Activated T-helper 2 cell treated with anti-CD3 and anti-CD28 coated beads, Interferon-gamma antibody, Interleukin-2, Interleukin-4, amounts not matched to agents 10 μg/mL and 5 μg/mL and 100 μg/mL, durations not matched to agents 14 hours and 24 hours and 36 hours (primary cell): ENCODE measurements around the gene FBXO34. TPM values are rescaled to one million over a fixed set of nuclear protein-coding genes. Genes with fewer than 3 reads are reported as not detected.

Experiments
- DNase-seq: peaks from one replicate; pipeline ENCODE4 v3.0.0; 2021; ENCODE audit warnings: low spot score
- H3K27ac Mint-ChIP-seq: one replicate; pipeline ENCODE4 v1.8.0; 2021; ENCODE audit warnings: mixed read lengths
- H3K27me3 Mint-ChIP-seq: one replicate; pipeline ENCODE4 v1.8.0; 2021; ENCODE audit warnings: low read depth, mixed read lengths
- H3K36me3 Mint-ChIP-seq: one replicate; pipeline ENCODE4 v1.8.0; 2021; ENCODE audit warnings: low read depth, mixed read lengths
- H3K4me1 Mint-ChIP-seq: one replicate; pipeline ENCODE4 v1.8.0; 2021; ENCODE audit warnings: low read depth, mixed read lengths
- H3K4me3 Mint-ChIP-seq: one replicate; pipeline ENCODE4 v1.8.0; 2021; ENCODE audit warnings: low read depth, mild to moderate bottlenecking, moderate library complexity, mixed read lengths
- H3K9me3 Mint-ChIP-seq: one replicate; pipeline ENCODE4 v1.8.0; 2021; ENCODE audit warnings: mixed read lengths
- intact Hi-C: fragments of 100-400 bp; cut with micrococcal nuclease; formaldehyde crosslinking; loops from one replicate; pipeline ENCODE4 v1.15.1; 2023
- total RNA-seq: library from RNA; stranded (reverse); gene quantifications from 2 replicates; pipeline ENCODE4 v1.2.3, GENCODE V29; 2022

Gene FBXO34
- total RNA-seq, 1 donor from 2014 or later, result 19.7 TPM

- DNase-seq, result no peak
- Mint-ChIP-seq H3K36me3 (peaks cover 23% of the 10 kb centered on the region), H3K9me3 (no peaks in the 10 kb centered on the region), H3K4me3 (no peak overlapping the region), H3K27ac (no peak overlapping the region), H3K27me3 (no peaks in the 10 kb centered on the region), H3K4me1 (peaks cover 16% of the 10 kb centered on the region)
- intact Hi-C loops, result no loop called here
These were observed 52.7 kb downstream of the FBXO34 start for GRCh38 chr14:55323910-55324309.

GRCh38 chr14:55324812-55325211, 53.6 kb downstream of the FBXO34 start:
- Mint-ChIP-seq H3K9me3 (no peaks in the 10 kb centered on the region), H3K4me3 (no peak overlapping the region), H3K27me3 (no peaks in the 10 kb centered on the region), H3K36me3 (peaks cover 22% of the 10 kb centered on the region), H3K27ac (no peak overlapping the region), H3K4me1 (peaks cover 19% of the 10 kb centered on the region)
- intact Hi-C loops, result no loop called here
- no peak for DNase-seq

- Mint-ChIP-seq H3K36me3 (peaks cover 18% of the 10 kb centered on the region), H3K27me3 (no peaks in the 10 kb centered on the region), H3K9me3 (no peaks in the 10 kb centered on the region), H3K27ac (no peak overlapping the region), H3K4me1 (peaks cover 36% of the 10 kb centered on the region), H3K4me3 (no peak overlapping the region)
- intact Hi-C loops, result no loop called here
- DNase-seq, result no peak
These were observed 56.0 kb downstream of the FBXO34 start for GRCh38 chr14:55327179-55327578.

DNA sequence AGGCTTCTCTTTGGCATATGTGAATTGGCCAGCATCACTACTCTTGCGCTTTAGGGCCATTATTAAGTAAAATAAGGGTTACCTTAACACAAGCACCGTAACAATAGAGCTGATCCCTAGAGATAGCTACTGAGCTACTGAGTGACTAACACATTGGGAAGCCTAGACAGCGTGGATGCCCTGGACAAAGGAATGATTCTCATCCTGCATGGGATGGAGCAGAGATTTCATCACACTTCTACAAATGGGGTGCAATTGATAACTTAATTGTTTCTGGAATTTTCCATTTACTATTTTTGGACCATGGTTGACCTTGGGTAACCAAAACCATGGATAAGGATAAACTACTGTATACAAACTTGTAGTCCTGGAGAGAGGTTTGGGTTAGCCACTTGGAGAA, 57.1 kb downstream of the FBXO34 start:
- Mint-ChIP-seq H3K9me3 (no peaks in the 10 kb centered on the region), H3K27me3 (no peaks in the 10 kb centered on the region), H3K4me3 (no peak overlapping the region), H3K4me1 (peaks cover 47% of the 10 kb centered on the region), H3K27ac (no peak overlapping the region), H3K36me3 (peaks cover 18% of the 10 kb centered on the region)
- intact Hi-C loops, result no loop called here
- no peak for DNase-seq

GRCh38 chr14:55329999-55330710, 58.9 kb downstream of the FBXO34 start:
- DNase-seq, result no peak
- Mint-ChIP-seq H3K4me3 (peak overlapping the region; percentile 69), H3K36me3 (peaks cover 16% of the 10 kb centered on the region), H3K27me3 (no peaks in the 10 kb centered on the region), H3K4me1 (peaks cover 64% of the 10 kb centered on the region), H3K9me3 (no peaks in the 10 kb centered on the region), H3K27ac (peak overlapping the region; percentile 91)
- intact Hi-C loops, result loop anchor here (1.0 to 10.0 kb wide), 6 partner anchors 9 to 595 kb away; partner anchors contain the start of gene FBXO34

- peaks cover 67% of the 10 kb centered on the region for H3K4me1 Mint-ChIP-seq
These were observed 61.7 kb downstream of the FBXO34 start for GRCh38 chr14:55332654-55333570.

DNA sequence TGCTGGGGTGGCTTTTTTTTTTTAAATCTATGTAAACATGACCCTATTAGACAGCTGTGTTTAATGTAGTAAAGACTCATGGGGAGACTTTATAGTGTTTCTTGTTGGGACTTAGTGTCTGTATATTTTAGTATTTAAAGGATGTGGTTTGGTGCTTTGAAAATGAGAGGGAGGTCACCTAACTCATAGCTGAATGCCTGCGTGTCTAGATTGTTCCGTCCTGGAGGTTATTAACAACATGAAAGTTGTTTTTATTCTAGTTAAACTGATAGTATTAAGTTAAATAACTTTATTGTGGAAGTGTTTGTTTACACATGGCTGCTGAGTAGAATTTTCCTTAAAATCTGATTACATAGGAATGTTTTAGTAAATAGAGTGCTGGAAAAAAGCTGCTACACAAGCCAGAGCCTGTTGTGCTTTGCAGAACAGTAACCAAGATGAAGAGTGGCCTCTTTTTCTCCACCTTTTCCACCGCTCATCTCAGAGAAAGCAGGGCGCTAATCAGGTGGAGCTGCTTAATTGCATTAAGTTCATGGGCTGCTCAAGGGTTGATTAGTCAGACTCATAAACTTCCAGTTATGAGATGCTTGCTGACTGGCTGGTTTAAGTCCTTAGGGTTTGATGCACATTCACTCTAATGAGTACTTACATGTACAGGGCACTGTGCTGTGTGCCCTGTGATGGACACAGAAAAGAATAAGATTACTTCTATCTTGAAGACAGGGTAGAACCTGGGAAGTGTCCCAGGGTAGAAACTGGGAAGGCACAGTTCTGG, 62.7 kb downstream of the FBXO34 start:
- Mint-ChIP-seq H3K4me3 (peak overlapping the region; percentile 60), H3K27ac (peak overlapping the region; percentile 87), H3K36me3 (peaks cover 10% of the 10 kb centered on the region), H3K9me3 (no peaks in the 10 kb centered on the region), H3K4me1 (peaks cover 71% of the 10 kb centered on the region), H3K27me3 (no peaks in the 10 kb centered on the region)
- no peak for DNase-seq
- intact Hi-C loops, result loop anchor here (5.0 to 10.0 kb wide), 2 partner anchors 237 to 599 kb away; no protein-coding TSS in a partner anchor

More at GRCh38 chr14:55332654-55333570, 61.7 kb downstream of the FBXO34 start:
- H3K27me3 Mint-ChIP-seq, result no peaks in the 10 kb centered on the region
- peak overlapping the region; percentile 73 for H3K4me3 Mint-ChIP-seq
- peak; percentile 35 for DNase-seq
- H3K9me3 Mint-ChIP-seq, result no peaks in the 10 kb centered on the region
- intact Hi-C loops, result loop anchor here (5.0 to 10.0 kb wide), 2 partner anchors 236 to 598 kb away; no protein-coding TSS in a partner anchor
- peak overlapping the region; percentile 83 for H3K27ac Mint-ChIP-seq
- peaks cover 10% of the 10 kb centered on the region for H3K36me3 Mint-ChIP-seq

- Mint-ChIP-seq H3K27ac (peak overlapping the region; percentile 71), H3K27me3 (no peaks in the 10 kb centered on the region), H3K36me3 (peaks cover 10% of the 10 kb centered on the region), H3K4me1 (peaks cover 75% of the 10 kb centered on the region), H3K4me3 (peak overlapping the region; percentile 11), H3K9me3 (no peaks in the 10 kb centered on the region)
- DNase-seq, result no peak
- intact Hi-C loops, result loop anchor here (2.0 to 10.0 kb wide), 3 partner anchors 19 to 601 kb away; no protein-coding TSS in a partner anchor
These were observed 64.9 kb downstream of the FBXO34 start for GRCh38 chr14:55336162-55336561.

GRCh38 chr14:55336691-55337090, 65.5 kb downstream of the FBXO34 start:
- peaks cover 10% of the 10 kb centered on the region for H3K36me3 Mint-ChIP-seq
- no peak for DNase-seq
- no peaks in the 10 kb centered on the region for H3K9me3 Mint-ChIP-seq
- no peak overlapping the region for H3K4me3 Mint-ChIP-seq
- peak overlapping the region; percentile 71 for H3K27ac Mint-ChIP-seq
- peaks cover 79% of the 10 kb centered on the region for H3K4me1 Mint-ChIP-seq
- intact Hi-C loops, result loop anchor here (1.0 to 10.0 kb wide), 4 partner anchors 18 to 602 kb away; no protein-coding TSS in a partner anchor
- H3K27me3 Mint-ChIP-seq, result no peaks in the 10 kb centered on the region

GRCh38 chr14:55339770-55340169, 68.5 kb downstream of the FBXO34 start:
- intact Hi-C loops, result loop anchor here (1.0 to 10.0 kb wide), 3 partner anchors 9 to 605 kb away; no protein-coding TSS in a partner anchor
- Mint-ChIP-seq H3K4me3 (no peak overlapping the region), H3K9me3 (no peaks in the 10 kb centered on the region), H3K4me1 (peaks cover 68% of the 10 kb centered on the region), H3K36me3 (peaks cover 8% of the 10 kb centered on the region), H3K27ac (peak overlapping the region; percentile 78), H3K27me3 (no peaks in the 10 kb centered on the region)
- no peak for DNase-seq

- peak overlapping the region; percentile 78 for H3K27ac Mint-ChIP-seq
- H3K4me3 Mint-ChIP-seq, result peak overlapping the region; percentile 30
- H3K27me3 Mint-ChIP-seq, result no peaks in the 10 kb centered on the region
- peaks cover 3% of the 10 kb centered on the region for H3K36me3 Mint-ChIP-seq
- intact Hi-C loops, result no loop called here
- no peak for DNase-seq
- H3K9me3 Mint-ChIP-seq, result no peaks in the 10 kb centered on the region
- H3K4me1 Mint-ChIP-seq, result peaks cover 67% of the 10 kb centered on the region
These were observed 69.3 kb downstream of the FBXO34 start for GRCh38 chr14:55340482-55340881.

DNA sequence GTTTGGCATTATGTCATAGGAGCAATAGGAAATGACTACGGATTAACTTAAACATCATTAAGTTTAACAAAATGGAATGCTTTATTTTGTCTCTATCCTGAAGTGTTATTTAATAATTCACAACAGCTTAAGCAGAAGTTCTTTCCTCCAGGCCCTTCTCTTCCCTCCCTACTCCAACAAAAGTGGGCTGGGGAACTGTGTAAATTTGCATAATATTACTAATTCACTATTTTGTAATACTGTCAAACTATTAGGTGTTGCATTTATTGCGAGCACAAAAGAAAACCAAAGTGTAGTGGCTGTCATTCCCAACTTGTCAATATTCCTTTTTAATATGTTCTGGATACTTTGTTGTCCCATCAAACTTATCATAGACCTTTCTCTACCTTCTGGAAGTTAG, 70.6 kb downstream of the FBXO34 start:
- DNase-seq, result no peak
- Mint-ChIP-seq H3K9me3 (no peaks in the 10 kb centered on the region), H3K4me1 (peaks cover 69% of the 10 kb centered on the region), H3K27ac (peak overlapping the region; percentile 60), H3K36me3 (peaks cover 8% of the 10 kb centered on the region), H3K4me3 (no peak overlapping the region), H3K27me3 (no peaks in the 10 kb centered on the region)
- intact Hi-C loops, result no loop called here
